ENCODE results near the gene RASSF8.

DNA sequence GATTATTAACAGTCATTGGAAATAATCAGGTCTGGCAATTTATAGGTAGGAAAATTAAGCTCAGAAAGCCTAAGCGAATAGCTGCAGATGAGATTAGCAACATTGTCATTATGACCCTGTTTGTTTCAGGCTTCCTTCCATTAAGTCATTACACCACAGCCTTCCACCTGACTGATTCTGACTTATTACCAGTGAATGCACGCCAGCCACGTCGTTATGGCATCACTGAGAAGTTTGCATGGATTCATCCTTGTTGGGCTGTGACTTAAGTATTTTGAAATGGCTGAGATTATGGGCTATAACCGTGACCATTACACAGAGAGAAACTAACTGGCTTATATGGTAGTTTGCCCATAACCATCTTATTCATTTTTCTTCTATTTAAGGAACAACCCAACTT, 18.6 kb downstream of the RASSF8 start:
- TF ChIP-seq POLR2A (IDR thresholded peaks at IDR 0.05): no peak
- TF ChIP-seq, protein P1, sequence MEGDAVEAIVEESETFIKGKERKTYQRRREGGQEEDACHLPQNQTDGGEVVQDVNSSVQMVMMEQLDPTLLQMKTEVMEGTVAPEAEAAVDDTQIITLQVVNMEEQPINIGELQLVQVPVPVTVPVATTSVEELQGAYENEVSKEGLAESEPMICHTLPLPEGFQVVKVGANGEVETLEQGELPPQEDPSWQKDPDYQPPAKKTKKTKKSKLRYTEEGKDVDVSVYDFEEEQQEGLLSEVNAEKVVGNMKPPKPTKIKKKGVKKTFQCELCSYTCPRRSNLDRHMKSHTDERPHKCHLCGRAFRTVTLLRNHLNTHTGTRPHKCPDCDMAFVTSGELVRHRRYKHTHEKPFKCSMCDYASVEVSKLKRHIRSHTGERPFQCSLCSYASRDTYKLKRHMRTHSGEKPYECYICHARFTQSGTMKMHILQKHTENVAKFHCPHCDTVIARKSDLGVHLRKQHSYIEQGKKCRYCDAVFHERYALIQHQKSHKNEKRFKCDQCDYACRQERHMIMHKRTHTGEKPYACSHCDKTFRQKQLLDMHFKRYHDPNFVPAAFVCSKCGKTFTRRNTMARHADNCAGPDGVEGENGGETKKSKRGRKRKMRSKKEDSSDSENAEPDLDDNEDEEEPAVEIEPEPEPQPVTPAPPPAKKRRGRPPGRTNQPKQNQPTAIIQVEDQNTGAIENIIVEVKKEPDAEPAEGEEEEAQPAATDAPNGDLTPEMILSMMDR (IDR thresholded peaks at IDR 0.05): no peak

Measured in heart left ventricle (tissue), 13 donors.